ENCODE measurements around the gene COL5A3.

Gene COL5A3

DNA sequence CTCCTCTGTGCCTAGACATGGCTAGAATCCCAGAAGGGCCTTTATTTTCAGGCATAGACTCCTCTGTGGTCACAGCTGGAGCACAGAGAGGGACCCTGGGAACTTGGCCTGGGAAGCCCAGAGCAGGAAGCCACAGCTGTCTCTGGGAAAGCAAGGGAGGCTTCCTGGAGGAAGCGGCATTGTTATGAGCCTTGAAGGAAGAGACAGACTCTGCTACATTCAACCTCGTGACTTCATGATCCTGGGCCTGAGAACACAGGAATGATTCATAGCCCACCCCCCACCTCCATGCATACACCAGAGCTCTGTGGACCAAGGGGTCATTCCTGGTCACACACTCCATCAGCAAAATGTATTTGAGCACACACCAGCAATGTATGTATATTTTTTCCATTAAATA lies 11.6 kb upstream of the COL5A3 start:
- TF ChIP-seq, protein P1, sequence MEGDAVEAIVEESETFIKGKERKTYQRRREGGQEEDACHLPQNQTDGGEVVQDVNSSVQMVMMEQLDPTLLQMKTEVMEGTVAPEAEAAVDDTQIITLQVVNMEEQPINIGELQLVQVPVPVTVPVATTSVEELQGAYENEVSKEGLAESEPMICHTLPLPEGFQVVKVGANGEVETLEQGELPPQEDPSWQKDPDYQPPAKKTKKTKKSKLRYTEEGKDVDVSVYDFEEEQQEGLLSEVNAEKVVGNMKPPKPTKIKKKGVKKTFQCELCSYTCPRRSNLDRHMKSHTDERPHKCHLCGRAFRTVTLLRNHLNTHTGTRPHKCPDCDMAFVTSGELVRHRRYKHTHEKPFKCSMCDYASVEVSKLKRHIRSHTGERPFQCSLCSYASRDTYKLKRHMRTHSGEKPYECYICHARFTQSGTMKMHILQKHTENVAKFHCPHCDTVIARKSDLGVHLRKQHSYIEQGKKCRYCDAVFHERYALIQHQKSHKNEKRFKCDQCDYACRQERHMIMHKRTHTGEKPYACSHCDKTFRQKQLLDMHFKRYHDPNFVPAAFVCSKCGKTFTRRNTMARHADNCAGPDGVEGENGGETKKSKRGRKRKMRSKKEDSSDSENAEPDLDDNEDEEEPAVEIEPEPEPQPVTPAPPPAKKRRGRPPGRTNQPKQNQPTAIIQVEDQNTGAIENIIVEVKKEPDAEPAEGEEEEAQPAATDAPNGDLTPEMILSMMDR (IDR thresholded peaks at IDR 0.05; ENCODE audit: low read depth, low read length), result no peak
- in situ Hi-C loops (cut with HindIII; ENCODE audit: low sequenced_read_pairs), result no loop called here
- H3K4me3 ChIP-seq (ENCODE audit: low read depth, low read length), result no peak overlapping the region
- DNase-seq (ENCODE audit: low read depth, low spot score), result no peak

DNA sequence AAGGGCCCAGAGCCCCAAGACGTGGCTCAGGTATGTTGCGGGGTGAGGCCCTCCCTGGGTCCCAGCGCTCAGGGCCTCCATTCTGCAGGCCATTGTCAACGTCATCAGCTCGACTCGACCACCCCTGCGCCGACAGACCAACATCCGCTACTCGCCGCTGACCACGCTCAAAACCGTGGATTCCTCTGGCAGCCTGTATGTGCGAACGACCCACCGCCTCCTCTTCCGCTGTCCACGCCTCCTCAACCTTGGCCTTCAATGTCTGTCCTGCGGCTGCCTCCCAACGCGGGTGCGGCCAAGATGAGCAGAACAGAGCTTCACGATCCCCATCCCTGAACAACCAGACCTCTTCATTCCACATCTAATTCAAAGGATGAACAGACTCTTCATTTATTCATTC lies 11.1 kb upstream of the COL5A3 start:
- no peak overlapping the region for H3K4me3 ChIP-seq (ENCODE audit: low read depth, low read length)
- in situ Hi-C loops (cut with HindIII; ENCODE audit: low sequenced_read_pairs), result no loop called here
- no peak for DNase-seq (ENCODE audit: low read depth, low spot score)
- TF ChIP-seq, protein P1 (IDR thresholded peaks at IDR 0.05; ENCODE audit: low read depth, low read length), result no peak

DNA sequence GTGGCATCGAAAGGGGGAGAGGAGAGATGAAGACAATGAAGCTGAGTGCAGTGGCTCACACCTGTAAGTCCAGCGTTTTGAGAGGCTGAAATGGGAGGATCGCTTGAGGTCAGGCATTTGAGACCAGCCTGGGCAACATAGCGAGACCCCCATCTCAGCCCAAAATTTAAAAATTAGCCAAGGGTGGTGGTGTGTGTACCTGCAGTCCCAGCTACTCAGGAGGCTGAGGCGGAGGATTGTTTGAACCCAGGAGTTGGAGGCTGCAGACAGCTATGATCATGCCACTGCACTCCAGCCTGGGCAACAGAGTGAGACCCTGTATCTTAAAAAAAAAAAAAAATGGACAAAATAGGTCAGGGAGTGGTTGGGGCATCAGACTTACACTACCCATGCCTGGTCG lies 10.5 kb upstream of the COL5A3 start:
- TF ChIP-seq, protein P1 (IDR thresholded peaks at IDR 0.05; ENCODE audit: low read depth, low read length), result no peak
- in situ Hi-C loops (cut with HindIII; ENCODE audit: low sequenced_read_pairs), result no loop called here
- H3K4me3 ChIP-seq (ENCODE audit: low read depth, low read length), result no peak overlapping the region
- DNase-seq (ENCODE audit: low read depth, low spot score), result no peak

DNA sequence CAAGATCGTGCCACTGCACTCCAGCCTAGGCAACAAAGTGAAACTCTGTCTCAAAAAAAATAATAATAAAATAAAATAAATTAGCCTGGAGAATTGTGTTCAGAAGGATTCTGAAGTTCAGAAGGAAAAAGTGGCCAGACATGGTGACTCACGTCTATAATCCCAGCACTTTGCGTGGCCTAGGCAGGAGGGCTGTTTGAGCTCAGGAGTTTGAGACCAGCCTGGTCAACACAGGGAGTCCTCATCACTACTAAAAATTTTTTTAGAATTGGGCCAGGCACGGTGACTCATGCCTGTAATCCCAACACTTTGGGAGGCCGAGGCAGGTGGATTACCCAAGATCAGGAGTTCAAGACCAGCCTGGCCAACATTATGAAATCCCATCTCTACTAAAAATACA lies 8.9 kb upstream of the COL5A3 start:
- no peak overlapping the region for H3K4me3 ChIP-seq (ENCODE audit: low read depth, low read length)
- in situ Hi-C loops (cut with HindIII; ENCODE audit: low sequenced_read_pairs), result no loop called here
- no peak for DNase-seq (ENCODE audit: low read depth, low spot score)
- TF ChIP-seq, protein P1 (IDR thresholded peaks at IDR 0.05; ENCODE audit: low read depth, low read length), result no peak

DNA sequence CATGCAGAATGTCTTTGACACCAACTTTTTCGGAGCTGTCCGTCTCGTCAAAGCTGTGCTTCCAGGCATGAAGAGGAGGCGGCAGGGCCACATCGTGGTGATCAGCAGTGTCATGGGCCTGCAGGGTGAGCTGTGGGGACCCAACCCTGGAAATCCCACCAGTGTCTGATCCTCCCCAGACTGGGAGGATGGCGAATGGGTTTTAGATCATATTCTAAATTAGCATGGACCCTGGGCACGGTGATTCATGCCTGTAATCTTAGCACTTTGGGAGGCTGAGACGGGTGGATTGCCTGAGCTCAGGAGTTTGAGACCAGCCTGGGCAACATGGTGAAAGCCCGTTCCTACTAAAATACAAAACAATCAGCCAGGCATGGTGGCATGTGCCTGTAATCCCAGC lies 8.5 kb upstream of the COL5A3 start:
- H3K4me3 ChIP-seq (ENCODE audit: low read depth, low read length), result no peak overlapping the region
- in situ Hi-C loops (cut with HindIII; ENCODE audit: low sequenced_read_pairs), result no loop called here
- TF ChIP-seq, protein P1 (IDR thresholded peaks at IDR 0.05; ENCODE audit: low read depth, low read length), result no peak

DNA sequence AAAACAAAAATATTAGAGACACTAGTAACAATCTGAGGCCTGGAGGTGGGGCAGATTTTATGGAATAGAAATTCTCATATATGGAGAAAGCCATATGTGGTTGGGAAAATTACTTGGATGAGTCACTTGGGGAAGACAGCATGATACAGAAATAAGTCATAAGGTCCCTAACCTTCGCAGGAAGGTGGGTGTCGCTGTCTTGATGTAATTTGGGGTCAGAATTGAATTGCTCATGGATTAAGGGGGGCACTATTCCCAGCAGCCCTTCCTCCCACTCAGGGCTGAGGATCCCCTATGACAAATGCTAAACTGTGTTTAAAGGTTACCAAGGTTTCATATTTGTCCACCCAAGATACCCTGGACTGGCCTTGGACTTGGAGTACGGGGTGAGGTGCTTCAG lies 8.0 kb upstream of the COL5A3 start:
- in situ Hi-C loops (cut with HindIII; ENCODE audit: low sequenced_read_pairs), result no loop called here
- no peak overlapping the region for H3K4me3 ChIP-seq (ENCODE audit: low read depth, low read length)
- no peak for DNase-seq (ENCODE audit: low read depth, low spot score)
- TF ChIP-seq, protein P1 (IDR thresholded peaks at IDR 0.05; ENCODE audit: low read depth, low read length), result no peak

More for the DNA sequence above, 8.5 kb upstream of the COL5A3 start:
- DNase-seq (ENCODE audit: low read depth, low spot score), result no peak

Measured in astrocyte of the spinal cord (primary cell).